Measurements from ENCODE around the gene EVA1B.

DNA sequence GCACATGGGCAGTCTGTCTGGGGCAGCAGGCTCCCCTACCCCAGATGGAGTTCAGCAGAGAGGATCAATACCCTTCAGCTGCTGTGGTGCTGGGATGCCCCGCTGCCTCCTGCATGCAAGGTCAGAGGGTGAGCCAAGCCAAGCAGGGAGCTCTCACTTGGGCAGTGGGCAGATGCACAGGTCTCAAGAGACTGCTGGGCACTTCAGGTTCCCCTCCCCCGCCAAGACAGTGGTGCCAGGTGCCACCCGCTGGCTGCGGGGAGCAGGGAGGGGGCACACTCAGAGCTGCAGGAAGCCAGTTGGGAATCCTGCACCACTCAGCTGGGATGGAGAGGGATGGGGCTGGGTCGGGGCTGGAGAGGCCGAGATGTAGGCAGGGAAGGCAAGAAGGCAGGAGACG lies 15.8 kb upstream of the EVA1B start:
- TF ChIP-seq POLR2AphosphoS5 (IDR thresholded peaks at IDR 0.05; ENCODE audit: low read length) (no peak), POLR2A (IDR thresholded peaks at IDR 0.05; ENCODE audit: low read depth, low read length) (no peak)

All from GM12878 (cell line).